ENCODE data around the gene HSPBP1. TPM values are rescaled to one million over a fixed set of nuclear protein-coding genes. Genes with fewer than 3 reads are reported as not detected.

Gene HSPBP1
- polyA plus RNA-seq, 3 donors, result 12.3 to 17.0 (median 15.3) TPM

DNA sequence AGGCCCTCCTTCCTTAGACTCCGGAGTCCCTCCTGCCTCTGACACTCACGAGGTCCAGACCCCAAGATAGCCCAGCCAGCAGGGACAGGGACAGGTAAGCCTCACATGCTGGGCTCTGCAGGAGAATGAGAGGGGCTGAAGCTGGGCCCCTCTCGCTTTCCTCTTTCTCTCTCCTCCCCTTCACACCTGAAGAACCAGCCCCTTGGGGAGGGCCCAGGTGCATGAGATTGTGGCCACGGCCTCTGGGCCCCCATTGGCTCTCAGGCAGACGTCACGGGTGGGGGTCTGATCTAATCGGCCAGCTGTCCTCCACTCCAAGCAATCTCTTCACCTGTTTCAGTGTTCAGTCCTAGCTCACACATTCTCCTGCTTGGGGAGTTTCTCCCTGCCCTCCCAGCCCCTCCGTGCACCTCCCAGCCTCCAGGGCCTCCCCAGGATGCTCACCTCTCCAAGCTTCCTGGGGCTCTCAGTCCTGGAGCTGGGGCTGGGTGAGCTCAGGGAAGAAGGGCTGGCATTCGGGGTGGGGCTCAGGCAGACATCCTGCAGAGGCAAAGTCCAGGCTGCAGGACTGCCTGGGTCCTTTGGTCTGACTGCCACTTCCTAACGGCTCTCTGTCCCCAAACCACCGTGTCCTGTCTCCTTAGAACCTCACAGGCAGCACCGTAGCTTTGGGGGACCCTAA, 42.4 kb upstream of the HSPBP1 start:
- H2AFZ ChIP-seq (ENCODE audit: insufficient read depth, low read depth, low read length, poor library complexity, severe bottlenecking), result no peak overlapping the region
- Mint-ChIP-seq H3K4me3 (peak overlapping the region; percentile 82 to 95), H3K27ac (peak overlapping the region; percentile 90 to 96 (median 94)), H3K9me3 (no peaks in the 10 kb centered on the region), H3K27me3 (ENCODE audit: low read depth in 3 of 3) (peaks cover 0 to 1% (median 0%) of the 10 kb centered on the region in 3 donors), H3K36me3 (peaks cover 28 to 55% of the 10 kb centered on the region in 2 donors), H3K4me1 (peaks cover 54% of the 10 kb centered on the region)
- TF ChIP-seq, protein P1, sequence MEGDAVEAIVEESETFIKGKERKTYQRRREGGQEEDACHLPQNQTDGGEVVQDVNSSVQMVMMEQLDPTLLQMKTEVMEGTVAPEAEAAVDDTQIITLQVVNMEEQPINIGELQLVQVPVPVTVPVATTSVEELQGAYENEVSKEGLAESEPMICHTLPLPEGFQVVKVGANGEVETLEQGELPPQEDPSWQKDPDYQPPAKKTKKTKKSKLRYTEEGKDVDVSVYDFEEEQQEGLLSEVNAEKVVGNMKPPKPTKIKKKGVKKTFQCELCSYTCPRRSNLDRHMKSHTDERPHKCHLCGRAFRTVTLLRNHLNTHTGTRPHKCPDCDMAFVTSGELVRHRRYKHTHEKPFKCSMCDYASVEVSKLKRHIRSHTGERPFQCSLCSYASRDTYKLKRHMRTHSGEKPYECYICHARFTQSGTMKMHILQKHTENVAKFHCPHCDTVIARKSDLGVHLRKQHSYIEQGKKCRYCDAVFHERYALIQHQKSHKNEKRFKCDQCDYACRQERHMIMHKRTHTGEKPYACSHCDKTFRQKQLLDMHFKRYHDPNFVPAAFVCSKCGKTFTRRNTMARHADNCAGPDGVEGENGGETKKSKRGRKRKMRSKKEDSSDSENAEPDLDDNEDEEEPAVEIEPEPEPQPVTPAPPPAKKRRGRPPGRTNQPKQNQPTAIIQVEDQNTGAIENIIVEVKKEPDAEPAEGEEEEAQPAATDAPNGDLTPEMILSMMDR (IDR thresholded peaks at IDR 0.05), result no peak
- H3K9me3 ChIP-seq (replicated peaks in 1 of 2; ENCODE audit: control insufficient read depth in 1 of 2, insufficient read depth in 1 of 2, low read length in 2 of 2), result no peaks in the 10 kb centered on the region
- peaks cover 18 to 31% of the 10 kb centered on the region in 2 donors for H3K36me3 ChIP-seq (replicated peaks in 1 of 2; ENCODE audit: control insufficient read depth in 1 of 2, insufficient read depth in 2 of 2, low read length in 2 of 2)
- peak overlapping the region; percentile 20 to 77 (median 41) for H3K4me3 ChIP-seq (replicated peaks in 1 of 3; ENCODE audit: low read depth in 2 of 3, low read length in 3 of 3)
- DNase-seq, result no peak
- WGBS (ENCODE audit: insufficient coverage), result 30% methylated on average over 6 of the region's 12 CpGs
- peaks cover 41% of the 10 kb centered on the region for H3K79me2 ChIP-seq (ENCODE audit: insufficient read depth, low read length)
- peak overlapping the region; percentile 53 for H3K9ac ChIP-seq (ENCODE audit: insufficient read depth, low read length, poor library complexity, severe bottlenecking)
- peak overlapping the region; percentile 64 to 73 for H3K27ac ChIP-seq (ENCODE audit: low read depth in 1 of 2, low read length in 2 of 2)
- no peaks in the 10 kb centered on the region for H3K27me3 ChIP-seq (ENCODE audit: control insufficient read depth in 2 of 2, insufficient read depth in 2 of 2, low read length in 2 of 2)
- H3K4me2 ChIP-seq (replicated peaks; ENCODE audit: extremely low read depth, low read length, poor library complexity, severe bottlenecking), result peak overlapping the region; percentile 77
- H3K4me1 ChIP-seq (ENCODE audit: control insufficient read depth in 1 of 2, insufficient read depth in 2 of 2, low read length in 2 of 2), result peaks cover 56 to 64% of the 10 kb centered on the region in 2 donors
- intact Hi-C loops (cut with micrococcal nuclease), result loop anchor here in 1 of 2 donors (5.0 kb wide), 1 partner anchor 60 kb away; the partner anchor contains the start of gene TMEM238
- H4K20me1 ChIP-seq (ENCODE audit: insufficient read depth, low read length), result peaks cover 35% of the 10 kb centered on the region

DNA sequence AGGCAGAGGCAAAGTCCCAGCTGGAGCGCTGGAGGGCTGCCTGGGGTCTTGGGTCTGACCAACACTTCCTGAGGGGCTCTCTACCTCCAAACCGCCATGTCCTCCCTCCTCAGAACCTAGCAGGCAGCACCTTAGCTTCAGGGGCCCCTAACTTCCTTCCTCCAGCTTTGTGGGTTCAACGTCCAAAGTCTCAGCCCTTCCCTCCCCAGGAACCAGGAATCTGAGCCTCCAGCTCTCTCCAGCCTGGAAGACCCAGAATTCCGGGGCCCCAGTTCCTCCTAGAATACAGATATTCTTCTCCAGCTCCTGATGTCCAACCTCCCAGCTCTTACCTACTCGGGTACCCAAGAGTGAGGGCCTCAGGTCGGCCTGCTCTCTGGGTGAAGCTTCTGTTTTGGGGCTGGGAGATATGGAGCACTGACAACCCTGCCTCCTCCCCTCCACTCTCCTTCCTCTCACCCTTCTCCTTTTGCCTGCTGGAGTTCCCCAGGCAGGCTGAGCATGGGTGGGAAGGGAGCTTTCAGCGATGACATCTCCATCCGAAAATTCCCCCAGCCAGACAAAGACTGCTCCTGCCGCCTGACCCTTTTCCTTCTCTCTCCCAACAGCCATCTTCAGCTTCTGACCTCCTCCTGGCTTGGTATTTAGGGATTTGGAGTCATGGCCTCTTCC, 41.7 kb upstream of the HSPBP1 start:
- peak overlapping the region; percentile 26 to 96 (median 77) for H3K27ac Mint-ChIP-seq
- Histone ChIP-seq H2AFZ (ENCODE audit: insufficient read depth, low read depth, low read length, poor library complexity, severe bottlenecking) (no peak overlapping the region), H3K36me3 (replicated peaks in 1 of 2; ENCODE audit: control insufficient read depth in 1 of 2, insufficient read depth in 2 of 2, low read length in 2 of 2) (peaks cover 25 to 39% of the 10 kb centered on the region in 2 donors), H3K9ac (ENCODE audit: insufficient read depth, low read length, poor library complexity, severe bottlenecking) (peak overlapping the region; percentile 53), H3K4me1 (ENCODE audit: control insufficient read depth in 1 of 2, insufficient read depth in 2 of 2, low read length in 2 of 2) (peaks cover 49 to 58% of the 10 kb centered on the region in 2 donors), H3K9me3 (replicated peaks in 1 of 2; ENCODE audit: control insufficient read depth in 1 of 2, insufficient read depth in 1 of 2, low read length in 2 of 2) (no peaks in the 10 kb centered on the region), H3K79me2 (ENCODE audit: insufficient read depth, low read length) (peaks cover 41% of the 10 kb centered on the region), H3K27ac (ENCODE audit: low read depth in 1 of 2, low read length in 2 of 2) (peak overlapping the region in 1 of 2 donors; percentile 73), H3K4me3 (replicated peaks in 1 of 3; ENCODE audit: low read depth in 2 of 3, low read length in 3 of 3) (peak overlapping the region in 2 of 3 experiments; percentile 41 to 77), H4K20me1 (ENCODE audit: insufficient read depth, low read length) (peaks cover 40% of the 10 kb centered on the region), H3K27me3 (ENCODE audit: control insufficient read depth in 2 of 2, insufficient read depth in 2 of 2, low read length in 2 of 2) (no peaks in the 10 kb centered on the region), H3K4me2 (replicated peaks; ENCODE audit: extremely low read depth, low read length, poor library complexity, severe bottlenecking) (peak overlapping the region; percentile 77)
- H3K4me1 Mint-ChIP-seq, result peaks cover 51% of the 10 kb centered on the region
- H3K27me3 Mint-ChIP-seq (ENCODE audit: low read depth in 3 of 3), result peaks cover 0 to 1% (median 0%) of the 10 kb centered on the region in 3 donors
- 28% methylated on average over 5 of the region's 9 CpGs for WGBS (ENCODE audit: insufficient coverage)
- peaks cover 36 to 61% of the 10 kb centered on the region in 2 donors for H3K36me3 Mint-ChIP-seq
- peak in 1 of 3 donors; percentile 75 for DNase-seq
- intact Hi-C loops (cut with micrococcal nuclease), result loop anchor here in 1 of 2 donors (5.0 kb wide), 1 partner anchor 61 kb away; the partner anchor contains the start of gene TMEM238
- TF ChIP-seq, protein P1 (IDR thresholded peaks at IDR 0.05), result no peak
- H3K4me3 Mint-ChIP-seq, result peak overlapping the region; percentile 82 to 95
- H3K9me3 Mint-ChIP-seq, result no peaks in the 10 kb centered on the region
